GM23338 (cell line): Measurements from ENCODE around the gene SCFD2. TPM values are rescaled to one million over a fixed set of nuclear protein-coding genes. Genes with fewer than 3 reads are reported as not detected.

Experiments used
- ATAC-seq: fragments of 200-7000 bp; cut with Tn5 transposase; 3 replicates; pipeline ENCODE4 v1.9.1; 2020
- DNase-seq: peaks from one replicate; pipeline ENCODE4 v3.0.0-alpha.2; 2015; ENCODE audit warnings: low spot score
- H2AFZ ChIP-seq: fragments of 200-600 bp; sonication (generic); 2 replicates; pipeline ENCODE4 v1.8.0; 2016; ENCODE audit warnings: antibody characterized with exemption, mild to moderate bottlenecking, moderate library complexity
- H3F3A ChIP-seq: fragments of 200-600 bp; sonication (generic); replicated peaks from 2 replicates; pipeline ENCODE4 v1.8.0; 2017; ENCODE audit warnings: antibody characterized with exemption, mixed run types, low read depth
- H3K27ac ChIP-seq: fragments of 200-600 bp; sonication (generic); 2 replicates; pipeline ENCODE4 v1.6.1; 2016; ENCODE audit warnings: low read depth
- H3K27me3 ChIP-seq: fragments of 200-600 bp; sonication (generic); 2 replicates; pipeline ENCODE4 v1.8.0; 2016; ENCODE audit warnings: mild to moderate bottlenecking, mixed run types, moderate library complexity; ENCODE audit not compliant: insufficient read depth
- H3K36me3 ChIP-seq: fragments of 200-600 bp; sonication (generic); 2 replicates; pipeline ENCODE4 v1.8.0; 2016; ENCODE audit warnings: mild to moderate bottlenecking; ENCODE audit not compliant: insufficient read depth
- H3K4me1 ChIP-seq: fragments of 200-600 bp; sonication (generic); 2 replicates; pipeline ENCODE4 v1.8.0; 2016; ENCODE audit warnings: mild to moderate bottlenecking, moderate library complexity; ENCODE audit not compliant: insufficient read depth
- H3K4me2 ChIP-seq: fragments of 200-600 bp; sonication (generic); 2 replicates; pipeline ENCODE4 v1.7.1; 2017; ENCODE audit warnings: mixed run types
- H3K4me3 ChIP-seq: fragments of 200-600 bp; sonication (generic); 2 replicates; pipeline ENCODE4 v1.6.1; 2016; ENCODE audit warnings: mixed run types
- H3K79me2 ChIP-seq: fragments of 200-600 bp; sonication (generic); replicated peaks from 2 replicates; pipeline ENCODE4 v1.8.0; 2017; ENCODE audit warnings: mild to moderate bottlenecking; ENCODE audit not compliant: insufficient read depth
- H3K9me2 ChIP-seq: fragments of 200-600 bp; sonication (generic); 2 replicates; pipeline ENCODE4 v1.8.0; 2017; ENCODE audit not compliant: insufficient read depth
- H4K20me1 ChIP-seq: fragments of 200-600 bp; sonication (generic); replicated peaks from 2 replicates; pipeline ENCODE4 v1.8.0; 2017; ENCODE audit warnings: mild to moderate bottlenecking; ENCODE audit not compliant: insufficient read depth
- H3K27ac Mint-ChIP-seq: 2 replicates; pipeline ENCODE4 v1.8.0; 2020; ENCODE audit warnings: inconsistent platforms, mild to moderate bottlenecking, moderate library complexity, mixed read lengths
- H3K27me3 Mint-ChIP-seq: 3 replicates; pipeline ENCODE4 v1.8.0; 2022; ENCODE audit warnings: low read depth, mild to moderate bottlenecking, moderate library complexity, mixed read lengths, inconsistent platforms; ENCODE audit not compliant: insufficient read depth, poor library complexity
- H3K36me3 Mint-ChIP-seq: 3 replicates; pipeline ENCODE4 v1.8.0; 2021; ENCODE audit warnings: low read depth, mild to moderate bottlenecking, inconsistent platforms, moderate library complexity, mixed read lengths
- H3K4me1 Mint-ChIP-seq: 3 replicates; pipeline ENCODE4 v1.8.0; 2020; ENCODE audit warnings: mild to moderate bottlenecking, inconsistent platforms, mixed read lengths
- H3K4me3 Mint-ChIP-seq: 3 replicates; pipeline ENCODE4 v1.8.0; 2021; ENCODE audit warnings: moderate library complexity, mild to moderate bottlenecking, inconsistent platforms, mixed read lengths
- H3K9me3 Mint-ChIP-seq: 3 replicates; pipeline ENCODE4 v1.8.0; 2020; ENCODE audit warnings: moderate library complexity, mild to moderate bottlenecking, inconsistent platforms, mixed read lengths
- CREB1 ChIP-seq: fragments of 250-450 bp; sonication (Bioruptor Pico); IDR thresholded peaks from 2 replicates; pipeline ENCODE4 v1.5.0; 2020; ENCODE audit warnings: low read depth, mild to moderate bottlenecking, moderate library complexity
- EZH2 ChIP-seq: fragments of 200-600 bp; sonication (generic); IDR thresholded peaks from one replicate; pipeline ENCODE4 v1.8.0; 2017; ENCODE audit warnings: antibody characterized with exemption, mild to moderate bottlenecking, low read depth; ENCODE audit not compliant: unreplicated experiment
- EZH2phosphoT487 ChIP-seq: fragments of 200-600 bp; sonication (generic); IDR thresholded peaks from one replicate; pipeline ENCODE4 v1.8.1; 2018; ENCODE audit warnings: antibody characterized with exemption; ENCODE audit not compliant: unreplicated experiment
- JUNB ChIP-seq: IDR thresholded peaks from one replicate; pipeline ENCODE4 v1.6.1; 2016; ENCODE audit warnings: antibody characterized with exemption; ENCODE audit not compliant: unreplicated experiment
- NANOG ChIP-seq: IDR thresholded peaks from 2 replicates; pipeline ENCODE4 v1.6.1; 2016; ENCODE audit warnings: antibody characterized with exemption, borderline replicate concordance
- POLR2AphosphoS5 ChIP-seq: IDR thresholded peaks from 2 replicates; pipeline ENCODE4 v1.6.1; 2016; ENCODE audit warnings: antibody characterized with exemption, low read depth
- STAT1 ChIP-seq: IDR thresholded peaks from one replicate; pipeline ENCODE4 v1.6.1; 2016; ENCODE audit warnings: antibody characterized with exemption; ENCODE audit not compliant: unreplicated experiment
- ZNF114 ChIP-seq: fragments of 250-450 bp; sonication (Bioruptor Pico); IDR thresholded peaks from 2 replicates; pipeline ENCODE4 v1.5.0; 2020; ENCODE audit warnings: mild to moderate bottlenecking, moderate library complexity
- ZNF331 ChIP-seq: fragments of 250-450 bp; sonication (Bioruptor Pico); IDR thresholded peaks from 2 replicates; pipeline ENCODE4 v1.5.0; 2020; ENCODE audit warnings: low read depth, mild to moderate bottlenecking, moderate library complexity
- polyA plus RNA-seq: library from polyadenylated mRNA; unstranded; fragments of >200 nt; fragmentation: Nextera tagmentation; extraction: Ambion mirVana; gene quantifications from 2 replicates; pipeline ENCODE4 v1.2.1, GENCODE V29; 2016
- total RNA-seq: library from RNA; depleted of rRNA; stranded (reverse); fragments of >200 nt; shearing (Covaris generic); gene quantifications from 2 replicates; pipeline ENCODE4 v1.2.3, GENCODE V29; 2014
- TF ChIP-seq, protein P1 (sequence below): IDR thresholded peaks from one replicate; pipeline ENCODE4 v1.6.1; 2018; ENCODE audit warnings: antibody characterized with exemption; ENCODE audit not compliant: unreplicated experiment
- TF ChIP-seq, protein P2 (sequence below): IDR thresholded peaks from 2 replicates; pipeline ENCODE4 v1.6.1; 2016; ENCODE audit warnings: antibody characterized with exemption
- TF ChIP-seq, protein P3 (sequence below), 2 experiments: fragments of 200-600 bp in 1 of 2; sonication (generic) in 1 of 2; conservative IDR thresholded peaks; 2 replicates each; pipeline versions ENCODE4 v1.5.1 to v1.6.1; 2016 to 2017; ENCODE audit warnings: antibody characterized with exemption in 2 of 2, low read depth in 2 of 2, mild to moderate bottlenecking in 2 of 2, moderate library complexity in 1 of 2

The SCFD2 gene
- total and polyA plus RNA-seq, 2 experiments from 2014 or later, result 5.7 to 17.5 TPM

DNA sequence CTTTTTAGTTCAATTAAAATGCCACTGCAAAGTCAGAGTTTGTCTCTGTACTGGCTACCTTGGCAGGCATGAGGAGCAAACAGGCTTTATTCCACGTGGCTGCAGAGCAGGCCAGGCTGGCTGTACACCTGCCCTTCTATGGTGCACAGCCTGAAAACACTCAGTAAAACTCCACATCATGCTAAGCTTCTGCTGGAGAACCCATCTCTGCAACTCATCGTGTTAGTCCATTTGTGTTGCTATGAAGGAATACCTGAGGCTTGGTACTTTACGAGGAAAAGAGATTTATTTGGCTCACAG lies 214.4 kb downstream of the SCFD2 start (continued):
- TF ChIP-seq, protein P1, sequence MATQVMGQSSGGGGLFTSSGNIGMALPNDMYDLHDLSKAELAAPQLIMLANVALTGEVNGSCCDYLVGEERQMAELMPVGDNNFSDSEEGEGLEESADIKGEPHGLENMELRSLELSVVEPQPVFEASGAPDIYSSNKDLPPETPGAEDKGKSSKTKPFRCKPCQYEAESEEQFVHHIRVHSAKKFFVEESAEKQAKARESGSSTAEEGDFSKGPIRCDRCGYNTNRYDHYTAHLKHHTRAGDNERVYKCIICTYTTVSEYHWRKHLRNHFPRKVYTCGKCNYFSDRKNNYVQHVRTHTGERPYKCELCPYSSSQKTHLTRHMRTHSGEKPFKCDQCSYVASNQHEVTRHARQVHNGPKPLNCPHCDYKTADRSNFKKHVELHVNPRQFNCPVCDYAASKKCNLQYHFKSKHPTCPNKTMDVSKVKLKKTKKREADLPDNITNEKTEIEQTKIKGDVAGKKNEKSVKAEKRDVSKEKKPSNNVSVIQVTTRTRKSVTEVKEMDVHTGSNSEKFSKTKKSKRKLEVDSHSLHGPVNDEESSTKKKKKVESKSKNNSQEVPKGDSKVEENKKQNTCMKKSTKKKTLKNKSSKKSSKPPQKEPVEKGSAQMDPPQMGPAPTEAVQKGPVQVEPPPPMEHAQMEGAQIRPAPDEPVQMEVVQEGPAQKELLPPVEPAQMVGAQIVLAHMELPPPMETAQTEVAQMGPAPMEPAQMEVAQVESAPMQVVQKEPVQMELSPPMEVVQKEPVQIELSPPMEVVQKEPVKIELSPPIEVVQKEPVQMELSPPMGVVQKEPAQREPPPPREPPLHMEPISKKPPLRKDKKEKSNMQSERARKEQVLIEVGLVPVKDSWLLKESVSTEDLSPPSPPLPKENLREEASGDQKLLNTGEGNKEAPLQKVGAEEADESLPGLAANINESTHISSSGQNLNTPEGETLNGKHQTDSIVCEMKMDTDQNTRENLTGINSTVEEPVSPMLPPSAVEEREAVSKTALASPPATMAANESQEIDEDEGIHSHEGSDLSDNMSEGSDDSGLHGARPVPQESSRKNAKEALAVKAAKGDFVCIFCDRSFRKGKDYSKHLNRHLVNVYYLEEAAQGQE, result no peak
- TF ChIP-seq JUNB, result no peak
- no peak for TF ChIP-seq EZH2phosphoT487
- no peak for TF ChIP-seq STAT1
- no peak for TF ChIP-seq ZNF114 (CRISPR knock-in tag)

DNA sequence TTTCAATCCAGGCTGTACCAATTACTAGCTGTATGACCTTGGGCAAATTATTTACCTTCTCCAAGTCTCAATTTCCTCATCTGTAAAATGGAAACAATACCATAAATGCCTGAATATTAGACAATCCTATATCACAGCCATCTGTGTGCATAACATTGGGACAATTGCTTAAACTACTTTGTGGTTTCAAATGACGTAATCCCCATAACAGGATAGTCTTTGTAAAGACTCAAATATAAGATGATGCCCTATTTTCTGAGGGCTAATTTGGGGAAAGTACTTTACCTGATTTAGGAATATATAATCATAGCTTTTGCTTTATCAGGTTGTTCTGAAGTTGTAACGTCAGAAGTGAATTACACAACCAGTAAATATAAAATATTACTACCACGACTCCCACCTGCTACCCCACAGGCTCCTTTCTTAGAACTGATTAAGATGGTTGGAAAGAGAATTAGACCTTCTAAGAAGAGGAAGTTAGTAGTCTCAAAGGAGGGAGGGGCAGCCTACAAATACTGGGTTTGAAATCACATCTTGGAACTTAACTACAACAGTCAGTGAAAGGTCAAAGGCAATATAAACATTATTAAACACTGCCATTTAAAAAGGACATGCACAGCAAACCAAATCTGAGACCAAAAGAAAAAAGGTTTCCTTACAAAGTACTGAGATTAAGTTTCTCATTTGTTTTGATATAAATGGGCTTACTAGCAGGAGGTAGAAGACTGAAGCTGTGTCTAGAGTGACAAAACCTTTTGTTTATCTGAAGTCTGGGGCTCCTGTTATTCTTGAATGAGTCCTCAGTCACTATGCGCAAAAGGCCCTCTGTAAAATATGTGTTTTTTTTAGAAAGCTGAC lies 215.0 kb downstream of the SCFD2 start:
- Histone ChIP-seq H3K27me3 (no peaks in the 10 kb centered on the region), H3K4me1 (no peaks in the 10 kb centered on the region), H3K9me2 (0 out of 2 replicates have a peak, but pooled peaks cover 2% of the 10 kb centered on the region), H3K27ac (no peak overlapping the region), H3F3A (no peaks in the 10 kb centered on the region), H4K20me1 (no peaks in the 10 kb centered on the region), H3K4me3 (no peak overlapping the region), H3K4me2 (no peak overlapping the region), H2AFZ (no peak overlapping the region), H3K36me3 (no peaks in the 10 kb centered on the region), H3K79me2 (no peaks in the 10 kb centered on the region)
- ATAC-seq, result no peak
- peaks cover 2% of the 10 kb centered on the region; the same call in 2 of the 3 replicates for H3K4me1 Mint-ChIP-seq
- H3K27ac Mint-ChIP-seq, result no peak overlapping the region
- H3K4me3 Mint-ChIP-seq, result no peak overlapping the region
- peaks cover 4% of the 10 kb centered on the region for H3K27me3 Mint-ChIP-seq
- peaks cover 18% of the 10 kb centered on the region for H3K9me3 Mint-ChIP-seq
- DNase-seq, result no peak
- peaks cover 11% of the 10 kb centered on the region for H3K36me3 Mint-ChIP-seq
- no peak for TF ChIP-seq EZH2
- TF ChIP-seq, protein P2, sequence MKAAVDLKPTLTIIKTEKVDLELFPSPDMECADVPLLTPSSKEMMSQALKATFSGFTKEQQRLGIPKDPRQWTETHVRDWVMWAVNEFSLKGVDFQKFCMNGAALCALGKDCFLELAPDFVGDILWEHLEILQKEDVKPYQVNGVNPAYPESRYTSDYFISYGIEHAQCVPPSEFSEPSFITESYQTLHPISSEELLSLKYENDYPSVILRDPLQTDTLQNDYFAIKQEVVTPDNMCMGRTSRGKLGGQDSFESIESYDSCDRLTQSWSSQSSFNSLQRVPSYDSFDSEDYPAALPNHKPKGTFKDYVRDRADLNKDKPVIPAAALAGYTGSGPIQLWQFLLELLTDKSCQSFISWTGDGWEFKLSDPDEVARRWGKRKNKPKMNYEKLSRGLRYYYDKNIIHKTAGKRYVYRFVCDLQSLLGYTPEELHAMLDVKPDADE, result no peak
- TF ChIP-seq EZH2phosphoT487, result no peak
- TF ChIP-seq, protein P1, result no peak
- TF ChIP-seq POLR2AphosphoS5, result no peak
- no peak for TF ChIP-seq STAT1
- TF ChIP-seq CREB1, result no peak
- TF ChIP-seq NANOG, result no peak
- TF ChIP-seq ZNF331 (CRISPR knock-in tag), result no peak
- TF ChIP-seq, protein P3, sequence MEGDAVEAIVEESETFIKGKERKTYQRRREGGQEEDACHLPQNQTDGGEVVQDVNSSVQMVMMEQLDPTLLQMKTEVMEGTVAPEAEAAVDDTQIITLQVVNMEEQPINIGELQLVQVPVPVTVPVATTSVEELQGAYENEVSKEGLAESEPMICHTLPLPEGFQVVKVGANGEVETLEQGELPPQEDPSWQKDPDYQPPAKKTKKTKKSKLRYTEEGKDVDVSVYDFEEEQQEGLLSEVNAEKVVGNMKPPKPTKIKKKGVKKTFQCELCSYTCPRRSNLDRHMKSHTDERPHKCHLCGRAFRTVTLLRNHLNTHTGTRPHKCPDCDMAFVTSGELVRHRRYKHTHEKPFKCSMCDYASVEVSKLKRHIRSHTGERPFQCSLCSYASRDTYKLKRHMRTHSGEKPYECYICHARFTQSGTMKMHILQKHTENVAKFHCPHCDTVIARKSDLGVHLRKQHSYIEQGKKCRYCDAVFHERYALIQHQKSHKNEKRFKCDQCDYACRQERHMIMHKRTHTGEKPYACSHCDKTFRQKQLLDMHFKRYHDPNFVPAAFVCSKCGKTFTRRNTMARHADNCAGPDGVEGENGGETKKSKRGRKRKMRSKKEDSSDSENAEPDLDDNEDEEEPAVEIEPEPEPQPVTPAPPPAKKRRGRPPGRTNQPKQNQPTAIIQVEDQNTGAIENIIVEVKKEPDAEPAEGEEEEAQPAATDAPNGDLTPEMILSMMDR (conservative IDR thresholded peaks at IDR 0.05; ENCODE audit: low read depth in 2 of 2), result no peak
- no peak for TF ChIP-seq JUNB
- TF ChIP-seq ZNF114 (CRISPR knock-in tag), result no peak
